ENCODE measurements around the gene GSE1. TPM values are rescaled to one million over a fixed set of nuclear protein-coding genes. Genes with fewer than 3 reads are reported as not detected.
A peak's percentile ranks its signal among the peaks of the same experiment; 100 is the strongest.

GSE1 gene
- total RNA-seq, 2 donors from 2014 or later, result 18.5 to 27.9 TPM

DNA sequence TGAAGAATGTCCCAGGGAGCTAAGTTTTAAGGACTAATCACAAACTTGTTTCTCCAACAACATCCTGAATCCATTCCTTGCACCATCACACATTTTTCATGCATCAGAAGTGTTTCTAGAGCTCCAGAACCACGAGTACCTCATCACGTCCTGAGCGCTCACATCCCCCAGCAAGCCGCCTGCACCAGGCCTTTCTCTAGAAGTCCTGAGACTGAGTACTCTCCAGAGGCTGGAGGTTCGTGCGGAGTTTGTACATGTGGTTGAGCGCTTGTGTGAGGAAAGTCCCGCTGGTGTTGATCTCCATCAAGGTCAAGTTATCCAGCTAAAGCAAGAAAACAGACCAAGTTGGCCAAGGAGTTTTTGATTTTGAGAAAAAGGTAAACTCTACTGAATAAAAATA, 64.9 kb downstream of the GSE1 start:
- Mint-ChIP-seq H3K27ac (no peak overlapping the region), H3K9me3 (no peaks in the 10 kb centered on the region), H3K36me3 (peaks cover 0 to 15% of the 10 kb centered on the region in 2 donors)
- no peak for ATAC-seq
- DNase-seq (ENCODE audit: low spot score in 2 of 2), result no peak

DNA sequence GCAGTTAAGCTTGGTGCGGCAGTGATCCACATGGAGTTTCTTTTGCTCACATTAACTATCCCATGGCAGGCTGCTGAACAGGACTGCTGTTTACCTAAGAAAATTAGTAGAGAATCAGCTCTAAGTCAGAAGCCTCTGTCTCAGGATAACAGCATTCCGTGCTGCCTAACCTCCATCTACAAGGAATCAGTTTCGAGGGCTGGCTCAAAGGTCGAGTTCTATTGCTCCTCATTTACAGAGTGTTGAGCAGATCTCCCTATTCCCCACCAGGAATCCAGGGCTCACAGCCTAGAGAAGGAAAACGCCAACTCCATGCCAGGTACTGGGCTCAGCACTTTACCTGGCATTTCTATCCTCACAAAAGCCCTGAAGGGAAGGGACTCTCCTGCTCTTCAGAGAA, 65.7 kb downstream of the GSE1 start:
- peaks cover 6 to 21% of the 10 kb centered on the region in 2 donors for H3K36me3 Mint-ChIP-seq
- DNase-seq (ENCODE audit: low spot score in 2 of 2) (no peak), ATAC-seq (no peak)
- no peaks in the 10 kb centered on the region for H3K9me3 Mint-ChIP-seq
- H3K27ac Mint-ChIP-seq, result no peak overlapping the region

DNA sequence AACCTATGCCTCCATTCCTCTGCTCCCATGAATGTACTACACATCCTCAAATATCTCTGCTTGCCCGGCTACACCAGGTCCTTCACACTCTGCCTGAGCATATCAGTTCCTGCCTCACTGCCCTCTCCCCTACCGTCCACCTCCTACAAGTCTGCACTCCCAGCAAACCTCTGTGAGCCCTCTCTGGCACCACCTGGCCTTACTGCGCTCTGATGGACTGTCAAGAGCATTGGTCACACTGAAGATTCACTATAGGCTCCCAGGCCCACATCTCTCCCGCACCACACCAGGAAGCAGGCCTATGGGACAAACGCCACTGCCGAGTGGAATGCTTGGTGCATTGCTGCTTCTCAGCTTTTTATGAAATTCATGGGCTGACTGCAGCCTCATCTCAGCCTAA, 66.7 kb downstream of the GSE1 start:
- H3K36me3 Mint-ChIP-seq, result peaks cover 14 to 17% of the 10 kb centered on the region in 2 donors
- DNase-seq (ENCODE audit: low spot score in 2 of 2), result no peak
- no peaks in the 10 kb centered on the region for H3K9me3 Mint-ChIP-seq
- peak overlapping the region in 1 of 2 donors; percentile 24 for H3K27ac Mint-ChIP-seq
- ATAC-seq, result peak in 1 of 2 donors; percentile 11

DNA sequence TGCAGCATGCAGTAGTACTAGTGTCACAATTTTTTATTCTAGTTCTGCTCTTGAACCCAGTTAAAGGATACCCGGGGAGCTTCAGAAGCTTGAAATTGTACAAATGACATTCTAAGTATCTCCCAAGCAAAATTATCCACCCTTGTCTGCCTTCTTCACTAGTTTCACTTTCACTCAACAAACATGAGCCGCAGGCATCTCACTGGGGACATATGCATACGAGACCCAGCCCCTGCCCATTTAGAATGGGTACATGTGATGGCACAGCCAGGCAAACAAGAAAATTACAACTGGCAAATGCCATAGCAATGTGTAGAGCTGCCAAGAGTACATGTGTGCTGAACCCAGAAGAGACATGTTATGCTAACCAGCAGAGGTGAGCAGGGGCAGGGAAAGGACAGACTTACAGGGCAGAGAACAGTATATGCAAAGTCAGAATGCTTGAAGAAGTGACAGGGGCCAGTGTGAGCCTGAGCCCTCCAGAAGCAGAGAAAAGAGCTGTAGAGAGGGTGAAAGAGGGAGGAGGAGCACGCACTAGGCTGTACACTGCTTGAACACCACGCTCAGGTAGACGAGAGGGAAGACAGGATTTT, 67.3 kb downstream of the GSE1 start:
- no peak for ATAC-seq
- H3K9me3 Mint-ChIP-seq, result no peaks in the 10 kb centered on the region
- peaks cover 14 to 17% of the 10 kb centered on the region in 2 donors for H3K36me3 Mint-ChIP-seq
- no peak for DNase-seq (ENCODE audit: low spot score in 2 of 2)
- peak overlapping the region in 1 of 2 donors; percentile 24 for H3K27ac Mint-ChIP-seq

DNA sequence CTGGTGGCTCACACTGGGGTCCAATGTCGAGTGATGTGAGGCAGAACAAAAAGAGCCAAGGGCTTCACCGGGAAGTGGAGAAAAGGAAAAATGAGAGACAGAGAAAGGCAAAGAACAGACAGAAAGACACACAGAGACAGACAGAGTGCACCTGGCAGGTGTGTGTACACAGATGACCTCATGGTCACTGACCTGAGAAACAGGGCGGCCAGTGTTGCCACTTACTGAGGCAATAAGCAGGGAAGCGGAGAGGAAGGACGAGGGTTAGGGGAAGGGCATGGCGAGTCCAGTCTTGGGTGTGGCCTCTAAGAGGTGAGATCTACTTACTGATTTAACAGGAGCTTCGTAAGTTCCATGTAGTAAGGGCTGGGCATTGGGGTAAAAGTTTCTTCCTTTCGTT, 68.1 kb downstream of the GSE1 start:
- peaks cover 14 to 17% of the 10 kb centered on the region in 2 donors for H3K36me3 Mint-ChIP-seq
- DNase-seq (ENCODE audit: low spot score in 2 of 2), result no peak
- no peak for ATAC-seq
- peak overlapping the region in 1 of 2 donors; percentile 0 for H3K27ac Mint-ChIP-seq
- H3K9me3 Mint-ChIP-seq, result no peaks in the 10 kb centered on the region

DNA sequence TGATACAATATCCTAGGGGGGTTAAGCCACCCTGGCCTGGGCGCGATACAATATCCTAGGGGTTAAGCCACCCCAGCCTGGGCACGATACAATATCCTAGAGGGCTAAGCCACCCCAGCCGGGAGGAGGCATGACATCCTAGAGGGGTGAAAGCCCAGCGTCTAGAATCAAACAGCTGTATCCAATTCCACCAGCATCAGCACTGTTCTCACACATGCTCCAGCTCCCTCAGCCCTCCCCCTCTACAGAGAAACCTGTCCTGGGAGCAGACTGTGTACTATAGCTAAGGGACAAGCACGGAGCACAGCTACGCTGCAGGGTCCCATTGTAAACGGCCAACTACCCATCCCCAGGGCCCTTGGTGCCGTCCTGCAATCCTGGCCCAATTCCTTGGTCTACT, 69.4 kb downstream of the GSE1 start:
- Mint-ChIP-seq H3K36me3 (peaks cover 21 to 23% of the 10 kb centered on the region in 2 donors), H3K9me3 (no peaks in the 10 kb centered on the region), H3K27ac (peak overlapping the region in 1 of 2 donors; percentile 78)
- ATAC-seq, result no peak
- DNase-seq (ENCODE audit: low spot score in 2 of 2), result no peak

DNA sequence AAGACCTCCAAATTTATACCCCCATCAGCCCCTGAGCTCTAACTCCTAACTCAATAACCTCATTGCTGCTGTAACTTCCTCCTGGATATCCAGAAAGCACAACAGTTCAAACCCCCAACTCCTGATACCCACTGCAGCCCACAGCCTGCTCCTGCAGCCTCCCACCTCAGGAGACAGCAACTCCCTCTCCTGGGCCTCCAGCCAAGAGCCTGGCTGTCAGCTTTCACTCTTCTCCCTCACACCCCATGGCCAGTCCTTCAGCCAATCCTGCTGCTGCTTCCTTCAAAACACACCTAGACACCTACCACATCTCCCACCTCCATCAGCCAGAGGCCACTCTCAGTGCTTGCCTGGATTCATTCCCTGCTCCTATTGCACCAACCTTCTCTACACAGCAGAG, 70.2 kb downstream of the GSE1 start:
- Mint-ChIP-seq H3K27ac (peak overlapping the region in 1 of 2 donors; percentile 78), H3K9me3 (no peaks in the 10 kb centered on the region), H3K36me3 (peaks cover 26 to 27% of the 10 kb centered on the region in 2 donors)
- ATAC-seq (no peak), DNase-seq (ENCODE audit: low spot score in 2 of 2) (no peak)

DNA sequence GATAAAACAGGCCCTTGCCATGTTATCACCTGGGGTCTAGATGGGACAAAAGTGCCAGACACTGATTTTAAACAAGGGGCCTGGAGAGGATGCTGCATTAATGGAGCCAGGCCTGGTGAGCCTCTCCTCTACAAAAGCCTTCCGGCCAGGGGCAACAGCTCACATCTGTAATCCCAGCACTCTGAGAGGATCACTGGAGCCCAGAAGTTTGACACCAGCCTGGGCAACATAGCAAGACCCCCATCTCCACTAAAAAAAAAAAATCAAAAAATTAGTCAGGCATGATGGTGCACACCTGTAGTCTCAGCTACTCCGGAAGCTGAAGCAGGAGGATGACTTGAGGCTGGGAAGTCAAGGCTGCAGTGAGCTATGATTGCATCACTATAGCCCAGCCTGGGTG, 72.1 kb downstream of the GSE1 start:
- DNase-seq (ENCODE audit: low spot score in 2 of 2) (no peak), ATAC-seq (no peak)
- no peak overlapping the region for H3K27ac Mint-ChIP-seq
- peaks cover 25 to 27% of the 10 kb centered on the region in 2 donors for H3K36me3 Mint-ChIP-seq
- no peaks in the 10 kb centered on the region for H3K9me3 Mint-ChIP-seq

DNA sequence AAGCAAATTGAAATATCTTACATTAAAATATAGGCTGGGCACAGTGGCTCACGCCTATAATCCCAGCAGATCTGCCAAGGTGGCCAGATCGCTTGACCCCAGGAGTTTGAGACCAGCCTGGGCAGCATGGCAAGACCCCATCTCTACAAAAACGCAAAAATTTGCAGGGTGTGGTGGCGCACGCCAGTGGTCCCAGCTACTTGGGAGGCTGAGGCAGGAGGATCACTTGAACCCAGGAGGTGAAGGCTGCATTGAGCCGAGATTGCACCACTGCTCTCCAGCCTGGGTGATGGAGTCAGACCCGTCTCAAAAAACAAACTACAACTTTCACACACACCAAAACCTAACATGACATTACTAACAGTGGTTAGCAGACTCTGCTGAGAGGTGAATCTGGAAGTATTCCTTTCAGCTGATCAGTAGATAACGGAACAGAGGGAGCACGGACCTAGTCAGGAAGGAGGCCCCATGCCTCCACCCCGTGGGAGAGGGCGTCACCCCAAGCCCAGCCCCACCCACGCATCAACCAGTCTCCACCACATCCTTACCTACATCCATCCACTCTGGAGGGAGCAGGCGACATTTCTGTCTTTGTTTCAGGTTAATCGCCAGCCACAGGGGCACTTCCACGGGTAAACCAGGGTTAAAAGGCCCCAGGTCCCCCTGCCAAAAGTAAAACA, 73.9 kb downstream of the GSE1 start:
- Mint-ChIP-seq H3K27ac (peak overlapping the region in 1 of 2 donors; percentile 75), H3K9me3 (no peaks in the 10 kb centered on the region), H3K36me3 (peaks cover 15 to 27% of the 10 kb centered on the region in 2 donors)
- ATAC-seq, result no peak
- no peak for DNase-seq (ENCODE audit: low spot score in 2 of 2)

DNA sequence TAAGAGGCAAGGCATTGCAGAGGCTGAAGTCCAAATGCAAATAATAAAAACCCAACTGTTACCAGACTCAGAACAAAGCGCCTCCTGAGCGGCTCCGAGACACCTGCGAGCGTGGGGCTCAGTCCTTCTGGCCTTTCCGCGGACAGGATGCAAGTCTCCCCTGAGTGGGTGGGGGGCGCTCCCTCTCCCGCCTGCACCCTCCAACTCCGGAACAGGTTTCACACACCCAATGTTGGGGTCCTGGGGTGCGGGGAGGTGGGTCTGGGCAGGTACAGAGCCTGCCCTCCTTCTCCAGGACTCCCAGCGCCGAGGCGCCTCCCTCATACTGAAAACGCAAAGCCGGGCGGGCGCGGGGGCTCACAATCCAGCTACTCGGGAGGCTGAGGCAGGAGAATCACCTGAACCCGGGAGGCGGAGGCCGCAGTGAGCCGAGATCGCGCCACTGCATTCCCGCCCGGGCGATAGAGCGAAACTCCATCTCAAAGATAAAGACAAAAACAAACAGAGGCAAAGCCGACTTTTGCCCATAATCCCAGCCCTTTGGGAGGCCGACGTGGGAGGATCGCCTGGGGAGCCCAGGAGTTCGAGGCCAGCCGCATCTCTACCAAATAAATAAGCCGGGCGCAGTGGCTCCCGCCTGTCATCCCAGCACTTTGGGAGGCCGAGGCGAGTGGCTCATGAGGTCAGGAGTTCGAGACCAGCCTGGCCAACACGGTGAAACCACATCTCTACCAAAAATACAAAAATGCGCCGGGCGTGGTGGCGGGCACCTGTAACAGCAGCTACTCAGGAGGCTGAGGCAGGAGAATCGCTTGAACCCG, 74.7 kb downstream of the GSE1 start:
- Mint-ChIP-seq H3K9me3 (no peaks in the 10 kb centered on the region), H3K36me3 (peaks cover 15 to 27% of the 10 kb centered on the region in 2 donors), H3K27ac (peak overlapping the region; percentile 75 to 91)
- DNase-seq (ENCODE audit: low spot score in 2 of 2) (no peak), ATAC-seq (no peak)

DNA sequence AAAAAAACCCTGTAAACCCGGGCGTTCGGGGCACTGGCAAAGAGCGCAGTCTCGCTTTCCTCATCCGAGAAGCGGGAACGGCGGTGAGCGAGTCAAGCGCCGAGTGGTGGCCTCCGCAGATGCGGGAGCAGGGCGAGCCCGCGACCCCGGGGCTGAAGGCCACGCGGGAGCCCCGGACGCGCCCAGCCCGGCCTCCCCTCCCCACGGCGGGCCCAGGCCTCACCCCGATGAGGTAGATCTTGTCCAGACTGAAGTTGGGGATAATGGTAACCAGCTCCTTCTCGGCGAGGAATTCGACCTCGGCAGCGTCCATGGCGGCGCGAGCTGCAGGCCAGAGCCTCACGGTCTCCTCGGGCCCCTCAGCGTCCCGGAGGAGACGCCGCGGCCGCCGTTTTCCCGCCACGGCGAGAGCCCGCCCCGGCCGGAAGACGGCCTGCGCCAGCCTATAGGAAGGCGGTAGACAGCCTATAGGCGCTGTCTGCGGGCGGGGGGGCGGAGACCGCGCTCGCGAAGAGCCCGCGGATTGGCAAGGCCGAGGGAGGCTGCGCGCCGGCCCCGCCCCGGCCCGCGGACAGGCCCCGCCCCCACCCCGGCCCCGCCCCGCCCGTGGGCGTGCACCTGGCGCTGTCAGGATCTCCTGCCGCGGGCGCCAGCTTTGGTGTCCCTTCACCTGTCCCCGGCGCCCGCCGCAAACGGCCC, 75.6 kb downstream of the GSE1 start, which contains the start of gene GINS2:
TSS of gene GINS2 (minus strand) at position 369 of the 699 bp plus-strand sequence. CDS start at position 313, 56 bp downstream.
- Mint-ChIP-seq H3K27ac (peak within 1 kb of the TSS; percentile 75 to 91), H3K9me3 (no peaks in the 10 kb centered on the region), H3K36me3 (peaks cover 9 to 22% of the 10 kb centered on the region in 2 donors)
- DNase-seq (ENCODE audit: low spot score in 2 of 2) (peak; percentile 87 to 93), ATAC-seq (peak; percentile 100)

DNA sequence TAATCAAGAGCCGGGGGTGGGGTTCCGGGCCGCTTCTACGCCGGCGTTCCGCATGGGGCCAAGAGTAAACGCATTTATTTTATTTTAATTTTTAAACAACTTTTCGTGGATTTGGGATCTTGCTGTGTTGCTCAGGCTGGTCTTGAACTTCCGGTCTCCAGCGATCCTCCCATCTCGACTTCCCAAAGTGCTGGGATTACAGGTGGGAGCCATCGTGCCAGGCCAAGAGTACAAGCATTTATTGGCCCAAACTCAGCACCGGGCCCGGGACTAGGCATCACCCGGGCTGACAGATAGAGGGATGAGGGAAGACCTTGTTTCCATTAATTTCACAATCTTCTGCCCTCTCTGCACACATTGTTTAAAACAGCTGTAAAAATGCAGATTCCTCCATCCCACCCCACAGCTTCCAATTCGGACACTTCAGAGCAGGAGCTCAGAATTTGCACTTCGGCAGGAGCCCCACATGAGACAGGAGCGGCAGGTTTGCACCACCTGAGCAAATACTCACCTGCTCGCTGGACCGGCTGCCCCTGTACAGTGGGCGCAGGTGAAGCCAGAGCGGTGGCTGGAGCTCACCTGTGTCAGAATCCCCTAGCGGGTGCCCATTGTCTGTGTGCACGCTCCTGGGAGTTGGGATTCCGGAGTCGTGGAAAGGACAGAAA, 76.3 kb downstream of the GSE1 start:
- no peaks in the 10 kb centered on the region for H3K9me3 Mint-ChIP-seq
- H3K36me3 Mint-ChIP-seq, result peaks cover 8 to 15% of the 10 kb centered on the region in 2 donors
- ATAC-seq (no peak), DNase-seq (ENCODE audit: low spot score in 2 of 2) (no peak)
- no peak overlapping the region for H3K27ac Mint-ChIP-seq

DNA sequence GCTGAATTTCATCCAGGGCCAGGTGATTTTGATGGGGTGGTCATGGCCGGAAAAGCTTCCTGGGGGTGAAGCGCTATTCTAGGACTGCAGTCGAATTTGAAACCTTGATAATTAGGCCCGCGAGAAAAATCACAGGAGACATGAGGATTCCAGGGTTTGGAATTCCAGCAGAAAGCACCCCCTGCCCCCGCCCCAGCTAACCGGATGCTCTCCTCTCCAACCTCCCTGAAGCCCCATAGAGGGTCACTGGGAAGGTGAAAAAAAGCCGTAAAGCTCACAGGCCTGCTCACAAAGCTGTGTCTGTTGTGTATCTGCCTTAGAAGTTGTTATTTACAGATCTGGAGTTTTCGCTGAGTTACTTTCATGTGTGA, 76.8 kb downstream of the GSE1 start:
- Mint-ChIP-seq H3K9me3 (no peaks in the 10 kb centered on the region), H3K36me3 (peaks cover 8 to 13% of the 10 kb centered on the region in 2 donors), H3K27ac (no peak overlapping the region)
- DNase-seq (ENCODE audit: low spot score in 2 of 2), result no peak
- ATAC-seq, result no peak

DNA sequence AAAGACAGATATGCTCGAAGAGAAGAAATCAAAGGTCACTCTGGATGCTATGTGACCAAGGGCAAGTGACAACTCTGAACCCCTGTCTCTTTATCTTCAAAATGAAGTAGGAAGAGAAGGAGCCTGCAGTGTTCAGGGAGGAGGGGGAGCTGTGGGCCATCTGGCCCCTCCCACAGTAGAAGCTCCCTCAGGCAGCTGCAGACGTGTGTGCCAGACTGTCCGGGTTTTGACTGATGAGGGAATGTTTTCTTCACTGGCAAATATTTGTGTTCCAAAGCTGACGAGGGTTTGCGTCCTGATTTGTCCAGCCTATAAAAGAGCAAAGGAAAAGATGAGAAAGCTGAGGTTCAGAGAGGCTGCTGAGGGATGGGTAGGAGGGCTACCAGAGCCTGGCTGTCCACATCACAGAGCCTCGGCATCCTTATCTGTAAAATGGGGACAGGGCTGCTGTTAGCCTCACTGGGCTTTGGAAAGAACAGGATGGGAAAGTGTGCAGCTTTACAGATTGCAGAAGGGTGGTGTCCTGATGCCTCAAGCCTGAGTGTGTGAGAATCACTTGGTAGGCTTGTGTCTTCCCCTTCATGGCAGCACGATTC, 77.4 kb downstream of the GSE1 start:
- DNase-seq (ENCODE audit: low spot score in 2 of 2) (no peak), ATAC-seq (no peak)
- H3K36me3 Mint-ChIP-seq, result peaks cover 8 to 13% of the 10 kb centered on the region in 2 donors
- no peaks in the 10 kb centered on the region for H3K9me3 Mint-ChIP-seq
- no peak overlapping the region for H3K27ac Mint-ChIP-seq

DNA sequence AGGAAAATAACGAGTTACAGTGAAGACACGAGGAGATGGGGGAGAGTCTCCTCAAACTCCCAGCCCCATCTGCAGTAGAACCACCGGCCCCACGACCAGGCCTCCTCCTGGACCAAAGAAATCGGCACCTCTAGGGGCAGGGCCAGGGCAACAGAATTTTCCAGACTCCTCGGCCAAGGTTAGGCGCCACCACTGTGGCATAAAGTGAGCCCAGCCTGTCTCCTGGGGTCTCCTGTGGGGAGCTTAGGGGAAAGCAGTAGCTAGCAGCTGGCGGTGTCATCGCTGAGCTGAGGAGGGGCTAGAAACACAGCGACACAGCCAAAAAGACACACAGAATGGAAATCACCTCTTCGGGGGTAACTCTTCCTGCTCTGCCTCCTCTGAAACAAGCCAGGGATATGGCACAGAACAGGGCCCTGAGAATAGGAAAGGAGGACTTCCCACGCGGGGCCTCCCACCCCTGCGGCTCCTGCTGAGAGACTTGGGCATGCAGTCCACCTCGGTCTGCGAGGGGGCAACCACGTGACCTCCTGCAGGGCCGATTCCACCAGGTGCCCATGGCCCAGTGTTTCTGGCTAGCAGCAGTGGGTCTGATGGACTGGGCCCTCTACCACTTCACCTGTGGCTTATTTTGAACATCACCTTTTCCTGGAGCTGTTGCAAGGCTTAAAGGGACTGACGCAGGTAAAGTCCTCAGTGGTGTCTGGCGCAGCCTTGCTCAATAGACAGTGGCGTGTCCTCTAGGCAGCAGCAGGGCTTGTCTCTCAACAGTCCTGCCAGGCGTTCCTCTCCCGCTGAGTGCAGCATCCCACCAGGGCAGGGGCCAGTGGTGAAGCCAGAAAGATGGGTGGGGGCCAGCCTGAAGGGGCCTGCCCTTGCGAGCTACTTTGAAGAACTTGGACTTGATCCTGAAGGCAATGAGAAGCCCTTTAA, 82.3 kb downstream of the GSE1 start:
- no peaks in the 10 kb centered on the region for H3K9me3 Mint-ChIP-seq
- H3K36me3 Mint-ChIP-seq, result no peaks in the 10 kb centered on the region
- no peak overlapping the region for H3K27ac Mint-ChIP-seq
- ATAC-seq (no peak), DNase-seq (ENCODE audit: low spot score in 2 of 2) (no peak)
